Upper lobe of right lung (tissue), 1 donor: ENCODE measurements around the gene RPRD2. TPM values are rescaled to one million over a fixed set of nuclear protein-coding genes. Genes with fewer than 3 reads are reported as not detected.

ENCODE experiments used
- ATAC-seq: fragments of 200-7000 bp; cut with Tn5 transposase; one replicate; pipeline ENCODE4 v1.9.1; 2020; ENCODE audit warnings: mild to moderate bottlenecking, moderate library complexity
- DNase-seq: peaks from one replicate; pipeline ENCODE4 v3.0.0-alpha.2; 2020
- H3K27ac ChIP-seq: fragments of 200-600 bp; one replicate; pipeline ENCODE4 v1.8.0; 2022
- H3K27me3 ChIP-seq: fragments of 200-600 bp; one replicate; pipeline ENCODE4 v1.8.0; 2022; ENCODE audit warnings: mild to moderate bottlenecking
- H3K36me3 ChIP-seq: fragments of 200-600 bp; one replicate; pipeline ENCODE4 v1.8.0; 2022
- H3K4me1 ChIP-seq: fragments of 200-600 bp; one replicate; pipeline ENCODE4 v1.8.0; 2022
- H3K4me3 ChIP-seq: fragments of 200-600 bp; one replicate; pipeline ENCODE4 v1.8.0; 2022; ENCODE audit warnings: mild to moderate bottlenecking
- H3K9me3 ChIP-seq: fragments of 200-600 bp; one replicate; pipeline ENCODE4 v1.8.0; 2022
- CTCF ChIP-seq: fragments of 200-600 bp; IDR thresholded peaks from one replicate; pipeline ENCODE4 v1.8.0; 2022; ENCODE audit warnings: antibody characterized with exemption
- intact Hi-C: fragments of 100-400 bp; cut with DNase I; formaldehyde crosslinking; loops from one replicate; pipeline ENCODE4 v1.11.0; 2022
- total RNA-seq: library from RNA; stranded (reverse); fragmentation: NEBNext Ultra II Directional; extraction: Animal tissue kit (Norgen Biotek cat#: 25700); gene quantifications from one replicate; pipeline ENCODE4 v1.2.1, GENCODE V29; 2021
- donor health status: DM: no; HTN: yes; CAD: no; lungs with severe emphysema.

The RPRD2 gene
- total RNA-seq, 1 donor from 2014 or later: 31.4 TPM

GRCh38 chr1:150407330-150407729, 43.4 kb downstream of the RPRD2 start:
- H3K4me1 ChIP-seq: peaks cover 23% of the 10 kb centered on the region
- intact Hi-C loops: no loop called here
- H3K9me3 ChIP-seq: no peaks in the 10 kb centered on the region
- H3K36me3 ChIP-seq: no peaks in the 10 kb centered on the region
- no peaks in the 10 kb centered on the region for H3K27me3 ChIP-seq
- no peak overlapping the region for H3K27ac ChIP-seq
- ATAC-seq: no peak
- no peak for TF ChIP-seq CTCF
- no peak overlapping the region for H3K4me3 ChIP-seq
- no peak for DNase-seq

DNA sequence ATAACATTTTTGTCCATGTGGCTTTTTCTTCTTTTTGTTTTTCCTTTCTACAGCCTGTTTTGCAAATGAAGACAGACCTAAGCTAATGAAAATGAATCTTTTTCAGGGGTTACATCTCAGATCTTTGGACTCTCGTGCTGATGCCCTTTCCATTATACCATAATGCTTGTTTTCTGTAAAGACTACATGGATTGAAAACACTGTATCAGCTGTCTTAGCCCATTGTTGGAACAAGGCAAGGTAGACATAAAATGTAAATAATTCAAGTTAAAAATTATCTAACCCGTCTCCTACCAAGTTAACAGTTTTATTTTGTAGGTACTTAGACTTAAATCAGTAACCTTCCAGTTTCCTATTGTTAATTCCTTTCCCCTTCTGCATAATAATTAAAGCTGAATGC, 44.9 kb downstream of the RPRD2 start:
- no peak overlapping the region for H3K27ac ChIP-seq
- H3K27me3 ChIP-seq: no peaks in the 10 kb centered on the region
- no peak overlapping the region for H3K4me3 ChIP-seq
- TF ChIP-seq CTCF: no peak
- H3K36me3 ChIP-seq: no peaks in the 10 kb centered on the region
- no peaks in the 10 kb centered on the region for H3K9me3 ChIP-seq
- no peak for DNase-seq
- intact Hi-C loops: no loop called here
- ATAC-seq: no peak
- peaks cover 23% of the 10 kb centered on the region for H3K4me1 ChIP-seq

- ATAC-seq (peak; percentile 53), DNase-seq (peak; percentile 78)
- H3K4me3 ChIP-seq: no peak overlapping the region
- TF ChIP-seq CTCF: no peak
- H3K9me3 ChIP-seq: no peaks in the 10 kb centered on the region
- H3K27ac ChIP-seq: no peak overlapping the region
- intact Hi-C loops: no loop called here
- no peaks in the 10 kb centered on the region for H3K36me3 ChIP-seq
- H3K27me3 ChIP-seq: no peaks in the 10 kb centered on the region
- peaks cover 23% of the 10 kb centered on the region for H3K4me1 ChIP-seq
Measured at GRCh38 chr1:150409504-150410362, 45.8 kb downstream of the RPRD2 start.

- Histone ChIP-seq H3K9me3 (no peaks in the 10 kb centered on the region), H3K27me3 (no peaks in the 10 kb centered on the region), H3K36me3 (no peaks in the 10 kb centered on the region), H3K4me1 (peaks cover 23% of the 10 kb centered on the region), H3K4me3 (no peak overlapping the region), H3K27ac (no peak overlapping the region)
- intact Hi-C loops: no loop called here
- no peak for DNase-seq
- no peak for TF ChIP-seq CTCF
- peak; percentile 92 for ATAC-seq
Measured at GRCh38 chr1:150410582-150411101, 46.7 kb downstream of the RPRD2 start.

DNA sequence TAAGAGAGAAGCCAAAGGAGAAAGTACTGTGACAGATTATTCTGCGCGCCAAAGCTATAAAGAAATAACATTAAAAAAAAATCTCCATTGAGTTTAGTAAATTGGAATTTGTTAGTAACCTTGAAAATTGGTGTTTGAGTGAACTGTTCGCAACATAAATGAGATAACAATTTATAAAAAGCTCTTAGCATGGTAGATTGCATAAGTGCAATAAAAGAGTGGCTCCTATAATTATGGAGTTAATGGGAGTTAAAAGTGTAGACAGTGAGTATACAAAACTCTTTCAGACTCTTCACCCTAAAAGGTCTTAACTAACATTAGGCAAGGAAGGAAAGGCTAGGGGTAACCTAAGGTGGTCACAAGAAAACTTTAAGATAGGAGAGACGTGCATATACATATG, 50.6 kb downstream of the RPRD2 start:
- intact Hi-C loops: no loop called here
- ATAC-seq: no peak

More for the DNA sequence above, 50.6 kb downstream of the RPRD2 start:
- H3K27me3 ChIP-seq: no peaks in the 10 kb centered on the region
- H3K9me3 ChIP-seq: no peaks in the 10 kb centered on the region
- no peak overlapping the region for H3K27ac ChIP-seq
- no peak for TF ChIP-seq CTCF
- H3K36me3 ChIP-seq: peaks cover 21% of the 10 kb centered on the region
- H3K4me1 ChIP-seq: peaks cover 12% of the 10 kb centered on the region
- DNase-seq: no peak
- H3K4me3 ChIP-seq: no peak overlapping the region
